RWPE2 (cell line): ENCODE measurements around the gene PDE3B.

Experiments used
- ATAC-seq: fragments of 200-7000 bp; cut with Tn5 transposase; 3 replicates; pipeline ENCODE4 v1.9.1; 2021; ENCODE audit warnings: low read depth
- DNase-seq: peaks from one replicate; pipeline ENCODE4 v3.0.0-alpha.2; 2020; ENCODE audit warnings: low spot score
- H3K27ac ChIP-seq: fragments of 450-650 bp; 2 replicates; pipeline ENCODE4 v1.5.1; 2017; ENCODE audit warnings: mild to moderate bottlenecking; ENCODE audit not compliant: poor library complexity, severe bottlenecking
- H3K27me3 ChIP-seq: fragments of 250-450 bp; sonication (Bioruptor Pico); 2 replicates; pipeline ENCODE4 v1.5.1; 2021; ENCODE audit warnings: mild to moderate bottlenecking, moderate library complexity; ENCODE audit not compliant: insufficient read depth, poor library complexity, severe bottlenecking
- H3K36me3 ChIP-seq: fragments of 250-450 bp; sonication (Bioruptor Pico); 2 replicates; pipeline ENCODE4 v1.5.1; 2020; ENCODE audit warnings: low read depth, mild to moderate bottlenecking, moderate library complexity
- H3K4me1 ChIP-seq: fragments of 250-450 bp; sonication (Bioruptor Pico); 2 replicates; pipeline ENCODE4 v1.5.1; 2021; ENCODE audit warnings: mild to moderate bottlenecking, moderate library complexity; ENCODE audit not compliant: insufficient read depth, poor library complexity, severe bottlenecking
- H3K4me3 ChIP-seq: fragments of 250-450 bp; sonication (Bioruptor Pico); 2 replicates; pipeline ENCODE4 v1.5.1; 2021; ENCODE audit warnings: mild to moderate bottlenecking, moderate library complexity; ENCODE audit not compliant: severe bottlenecking
- H3K9me3 ChIP-seq: fragments of 250-450 bp; sonication (Bioruptor Pico); 2 replicates; pipeline ENCODE4 v1.5.1; 2021; ENCODE audit warnings: mild to moderate bottlenecking, moderate library complexity; ENCODE audit not compliant: severe bottlenecking
- CTCF ChIP-seq: fragments of 450-650 bp; IDR thresholded peaks from one replicate; pipeline ENCODE4 v1.5.1; 2017; ENCODE audit warnings: mild to moderate bottlenecking, moderate library complexity; ENCODE audit not compliant: poor library complexity, severe bottlenecking

The PDE3B gene

GRCh38 chr11:14907411-14908213 lies 264.0 kb downstream of the PDE3B start:
- DNase-seq (no peak), ATAC-seq (peak; percentile 60)
- Histone ChIP-seq H3K27ac (no peak overlapping the region), H3K27me3 (peaks cover 16% of the 10 kb centered on the region), H3K4me3 (no peak overlapping the region), H3K36me3 (no peaks in the 10 kb centered on the region), H3K4me1 (peaks cover 5% of the 10 kb centered on the region), H3K9me3 (no peaks in the 10 kb centered on the region)
- no peak for TF ChIP-seq CTCF

- DNase-seq: no peak
- peak; percentile 78 for TF ChIP-seq CTCF
- H3K36me3 ChIP-seq: no peaks in the 10 kb centered on the region
- H3K9me3 ChIP-seq: no peaks in the 10 kb centered on the region
- peaks cover 18% of the 10 kb centered on the region for H3K27me3 ChIP-seq
- H3K4me1 ChIP-seq: no peaks in the 10 kb centered on the region
- H3K4me3 ChIP-seq: no peak overlapping the region
- no peak overlapping the region for H3K27ac ChIP-seq
- ATAC-seq: peak; percentile 86
Observed at GRCh38 chr11:14908214-14908880, 264.7 kb downstream of the PDE3B start.

GRCh38 chr11:14914536-14914935 lies 270.9 kb downstream of the PDE3B start:
- peaks cover 16% of the 10 kb centered on the region for H3K27me3 ChIP-seq
- no peak overlapping the region for H3K4me3 ChIP-seq
- H3K4me1 ChIP-seq: no peaks in the 10 kb centered on the region
- no peak for TF ChIP-seq CTCF
- no peak overlapping the region for H3K27ac ChIP-seq
- no peaks in the 10 kb centered on the region for H3K36me3 ChIP-seq
- H3K9me3 ChIP-seq: no peaks in the 10 kb centered on the region
- no peak for ATAC-seq
- no peak for DNase-seq

- Histone ChIP-seq H3K9me3 (no peaks in the 10 kb centered on the region), H3K4me3 (no peak overlapping the region), H3K27ac (no peak overlapping the region), H3K27me3 (peaks cover 11% of the 10 kb centered on the region), H3K4me1 (no peaks in the 10 kb centered on the region), H3K36me3 (no peaks in the 10 kb centered on the region)
- no peak for DNase-seq
- no peak for ATAC-seq
- no peak for TF ChIP-seq CTCF
Observed at GRCh38 chr11:14916403-14916802, 272.8 kb downstream of the PDE3B start.
